NCI-H69 (cell line): ENCODE measurements around the gene ZNF490.

Source experiments
- DNase-seq: peaks from one replicate; lab custom pipeline; 2025; lab: John Stamatoyannopoulos, UW

The ZNF490 gene

DNA sequence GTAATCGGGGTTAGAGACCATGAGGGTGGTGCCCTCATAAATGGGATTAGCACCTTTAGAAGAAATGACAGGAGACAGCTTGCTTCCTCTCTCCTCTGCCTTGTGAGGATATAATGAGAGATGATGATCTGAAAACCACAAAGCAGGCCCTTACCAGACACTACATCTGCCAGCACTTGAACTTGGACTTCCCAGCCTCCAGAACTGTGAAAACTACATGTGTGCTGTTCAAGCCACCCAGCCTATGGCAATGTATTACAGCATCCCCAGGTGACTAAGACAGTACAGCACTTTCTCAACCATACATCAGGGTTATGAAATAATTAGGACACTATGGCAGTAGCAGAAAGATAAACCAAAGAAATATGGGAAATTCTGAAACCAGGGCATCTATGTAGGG, 66.8 kb downstream of the ZNF490 start:
- DNase-seq = no peak
